Placental epithelial cell (primary cell): ENCODE data around the gene CCDC158. TPM values are rescaled to one million over a fixed set of nuclear protein-coding genes. Genes with fewer than 3 reads are reported as not detected.

Experiments
- small RNA-seq: library from RNA; depleted of rRNA; stranded (forward); fragments of <200 nt; gene quantifications from one replicate; pipeline ENCODE3, GENCODE V24; 2012
- total RNA-seq: library from RNA; depleted of rRNA; stranded (reverse); fragments of >200 nt; gene quantifications from 2 replicates; pipeline ENCODE4 v1.2.3, GENCODE V29; 2012

The CCDC158 gene
- total RNA-seq: under 0.01 and 0.11 TPM in 2 replicates

GRCh38 chr4:76420762-76421581 is at the start of gene CCDC158:
TSS of gene CCDC158 (minus strand) at chr4:76421141. CDS start at chr4:76403207, 17,934 bp downstream.

DNA sequence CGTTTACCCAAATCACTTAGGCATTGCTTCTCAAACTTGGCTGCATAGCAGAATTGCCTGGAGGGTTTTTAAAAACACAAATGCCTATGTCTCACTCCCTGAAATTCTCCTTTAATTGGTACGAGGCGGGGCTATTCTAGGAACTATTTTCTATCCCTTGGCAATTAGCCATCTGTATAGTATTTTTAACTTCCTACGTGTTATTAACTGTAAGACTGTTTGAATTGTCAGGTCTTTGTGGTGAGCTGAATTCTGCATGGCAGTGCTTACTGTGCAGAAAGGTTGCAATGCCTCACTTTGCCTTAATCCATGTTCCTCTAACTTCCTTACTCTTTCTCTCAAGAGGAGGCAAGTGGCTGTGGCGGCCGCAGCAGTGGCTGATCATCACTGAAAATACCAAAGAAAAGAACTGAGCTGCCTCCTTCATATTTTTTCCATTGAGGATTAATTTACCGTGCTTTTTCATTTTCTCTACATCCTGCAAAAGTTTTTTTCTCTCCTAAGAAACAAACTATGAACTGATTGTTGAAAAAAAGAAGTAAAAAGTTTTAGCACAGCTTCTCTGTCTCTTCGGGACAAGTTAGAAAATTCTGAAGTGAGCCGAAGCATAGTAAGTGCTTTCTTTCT is 14.1 kb upstream of the CCDC158 start, which contains the start of gene SHROOM3:
Gene SHROOM3 (plus strand): TSS at position 329 of the 627 bp plus-strand sequence. CDS start 824 bp downstream, outside the sequence.

DNA sequence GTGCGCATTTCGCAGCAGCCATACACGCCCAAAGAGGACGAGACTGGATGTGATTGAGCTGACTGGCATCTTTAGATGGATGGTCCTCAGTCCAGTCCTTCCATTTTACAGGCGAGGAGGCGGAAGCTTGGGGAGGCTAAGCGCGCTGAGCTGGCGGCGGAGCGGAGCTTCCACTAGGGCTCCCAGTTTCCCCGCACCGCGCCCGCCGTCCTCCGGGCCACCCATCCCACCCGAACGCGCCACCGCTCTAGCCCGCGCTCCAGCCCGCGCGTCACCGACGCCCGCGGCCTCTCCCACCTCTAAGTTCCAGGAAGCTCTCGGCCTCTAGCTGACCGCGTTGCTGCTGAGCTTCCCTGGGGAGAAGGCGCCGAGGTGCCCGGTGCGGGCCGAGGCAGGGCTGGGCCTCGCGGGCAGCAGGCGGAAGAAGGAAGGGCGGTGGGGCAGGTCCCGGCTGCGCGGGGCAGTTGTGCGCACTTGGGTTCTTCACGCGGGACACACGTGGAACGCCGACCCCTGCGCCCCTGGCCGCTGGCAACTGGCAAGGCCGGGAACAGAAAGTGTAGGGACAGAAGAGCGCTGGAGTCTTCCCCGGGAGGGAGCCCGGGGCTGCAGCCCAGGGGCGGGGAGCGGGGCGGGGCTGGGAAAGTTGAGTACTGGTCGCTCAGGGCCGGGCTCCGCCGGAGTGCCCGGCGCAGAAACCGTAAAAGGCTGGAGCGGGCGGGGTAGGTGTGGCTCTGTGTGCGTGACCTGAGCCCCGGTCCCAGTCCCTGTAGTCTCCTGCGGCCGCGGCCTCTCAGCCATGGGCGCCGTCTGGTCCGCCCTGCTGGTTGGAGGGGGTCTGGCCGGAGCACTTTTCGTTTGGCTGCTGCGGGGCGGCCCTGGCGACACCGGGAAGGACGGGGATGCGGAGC is 114.7 kb downstream of the CCDC158 start, which contains the start of gene STBD1:
Gene STBD1 (plus strand): TSS at position 763 of the 911 bp plus-strand sequence. CDS start 37 bp downstream, at position 800.

Small RNAs within 50 kb of the gene (small RNA-seq; reads per million reads assigned to genes)
- gene RF00278: not detected
- gene RNU6-1000P: not detected

Other genes starting within 250 kb of the CCDC158 start
- gene SCARB2, start 207.3 kb downstream of the CCDC158 start, total RNA-seq: 109 and 113 TPM in 2 replicates
- 1.4 and 3.1 TPM in 2 replicates for gene FAM47E, start 169.4 kb downstream of the CCDC158 start, total RNA-seq
- 2.7 and 2.9 TPM in 2 replicates for gene STBD1, start 114.4 kb downstream of the CCDC158 start, total RNA-seq
- 11.4 and 43.4 TPM in 2 replicates for gene SHROOM3, start 14.1 kb upstream of the CCDC158 start, total RNA-seq